Measurements from ENCODE around the gene DENND1A.

DENND1A gene

DNA sequence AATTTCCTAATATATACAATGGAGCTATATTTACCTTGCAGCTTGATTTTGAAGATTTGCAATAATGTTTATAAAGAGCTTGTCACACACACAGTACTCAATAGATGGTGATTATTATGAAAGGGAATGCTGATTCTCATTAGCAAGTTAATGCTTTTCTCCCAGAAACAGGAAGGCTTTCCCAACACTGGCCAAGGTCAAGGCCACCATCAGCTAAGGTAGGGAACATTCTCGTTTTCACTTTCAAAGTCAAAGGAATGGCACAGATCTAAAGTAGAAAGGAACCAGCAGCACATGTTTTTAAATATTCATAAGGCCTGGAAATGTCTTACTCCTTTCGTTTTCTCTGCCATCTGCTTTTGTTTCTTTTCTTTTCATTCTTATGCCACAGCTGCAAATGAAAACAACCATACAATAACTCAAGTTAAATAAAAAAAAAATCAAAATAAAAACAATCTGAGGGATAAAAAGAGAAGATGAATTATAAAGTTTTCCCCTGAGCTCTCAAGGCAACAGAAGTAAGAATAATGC lies 307.1 kb downstream of the DENND1A start:
- Histone ChIP-seq H3K27me3 (no peaks in the 10 kb centered on the region), H3K9me3 (no peaks in the 10 kb centered on the region), H3K27ac (no peak overlapping the region), H3K4me1 (no peaks in the 10 kb centered on the region), H3K36me3 (peaks cover 0 to 12% (median 8%) of the 10 kb centered on the region in 3 donors), H3K4me3 (no peak overlapping the region)
- no peak for TF ChIP-seq CTCF (IDR thresholded peaks at IDR 0.05)
- no peak for DNase-seq
- intact Hi-C loops (cut with DNase I; ENCODE audit: low total_unique reads) = no loop called here

- no peak for TF ChIP-seq CTCF (IDR thresholded peaks at IDR 0.05)
- DNase-seq = no peak
- peaks cover 0 to 3% (median 0%) of the 10 kb centered on the region in 3 donors for H3K36me3 ChIP-seq
- no peak overlapping the region for H3K27ac ChIP-seq
- H3K27me3 ChIP-seq = no peaks in the 10 kb centered on the region
- intact Hi-C loops (cut with DNase I; ENCODE audit: low total_unique reads) = no loop called here
- H3K9me3 ChIP-seq = no peaks in the 10 kb centered on the region
- H3K4me3 ChIP-seq = no peak overlapping the region
- no peaks in the 10 kb centered on the region for H3K4me1 ChIP-seq
These were observed 309.7 kb downstream of the DENND1A start for GRCh38 chr9:123620239-123620638.

DNA sequence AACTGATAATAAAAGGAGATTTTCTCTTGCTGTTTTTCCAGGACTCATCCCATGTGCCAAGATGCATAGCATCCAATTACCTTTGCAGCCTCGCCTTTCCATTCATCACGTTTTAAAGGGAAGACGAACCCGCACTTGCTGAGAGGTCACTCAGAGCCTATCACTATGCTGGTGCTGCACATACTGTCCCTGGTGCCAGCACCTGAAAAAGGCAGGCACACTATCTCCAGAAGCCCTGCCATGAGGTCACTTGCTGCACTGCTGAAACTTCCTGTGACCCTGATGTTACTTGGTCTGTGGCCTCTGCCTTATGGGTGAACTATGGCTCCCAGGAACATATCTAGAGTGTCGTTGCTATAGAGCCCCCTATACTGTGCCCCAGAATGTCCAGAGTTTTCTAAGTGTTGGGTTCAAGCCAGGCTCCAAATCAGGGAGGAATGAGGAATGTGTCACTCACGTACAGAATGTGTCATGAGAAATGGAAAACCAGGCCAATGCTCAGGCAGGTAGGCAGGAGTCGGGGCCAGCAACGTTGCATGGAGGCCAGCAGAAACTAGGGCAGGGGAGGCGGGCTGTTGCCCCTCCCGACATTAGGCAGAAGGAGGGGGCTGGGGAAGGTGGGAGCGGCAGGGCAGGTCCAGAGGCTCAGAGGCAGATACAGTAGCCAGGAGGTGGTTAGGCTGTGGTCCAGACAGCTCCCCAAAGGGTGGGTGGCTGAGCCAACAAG lies 311.8 kb downstream of the DENND1A start:
- Histone ChIP-seq H3K4me1 (no peaks in the 10 kb centered on the region), H3K36me3 (peaks cover 0 to 3% (median 0%) of the 10 kb centered on the region in 3 donors), H3K27ac (no peak overlapping the region), H3K4me3 (no peak overlapping the region), H3K27me3 (no peaks in the 10 kb centered on the region), H3K9me3 (no peaks in the 10 kb centered on the region)
- DNase-seq = no peak
- no peak for TF ChIP-seq CTCF (IDR thresholded peaks at IDR 0.05)
- intact Hi-C loops (cut with DNase I; ENCODE audit: low total_unique reads) = no loop called here

GRCh38 chr9:123617286-123617685 lies 312.6 kb downstream of the DENND1A start:
- intact Hi-C loops (cut with DNase I; ENCODE audit: low total_unique reads) = no loop called here
- no peak for TF ChIP-seq CTCF (IDR thresholded peaks at IDR 0.05)

DNA sequence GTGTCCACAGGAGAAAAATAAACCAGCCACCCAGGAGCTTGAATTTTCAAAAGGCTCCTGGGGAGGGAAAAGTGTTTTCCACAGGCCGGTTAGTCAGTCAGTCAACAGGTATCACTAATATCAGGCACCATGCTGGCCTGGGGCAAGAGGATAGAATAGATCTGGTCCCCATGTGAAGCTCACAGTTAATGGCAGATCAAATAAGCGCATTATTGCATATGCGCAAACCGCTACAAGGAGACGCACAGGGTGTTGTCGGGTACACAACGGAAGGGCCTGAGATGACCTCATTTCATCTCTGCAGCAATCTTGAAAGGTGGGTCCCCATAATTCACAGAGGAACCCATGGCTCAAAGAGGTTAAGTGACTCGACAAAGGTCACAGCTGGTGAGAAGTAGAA lies 313.2 kb downstream of the DENND1A start:
- H3K27ac ChIP-seq = no peak overlapping the region
- H3K36me3 ChIP-seq = peaks cover 0 to 3% (median 0%) of the 10 kb centered on the region in 3 donors
- no peaks in the 10 kb centered on the region for H3K27me3 ChIP-seq
- no peaks in the 10 kb centered on the region for H3K4me1 ChIP-seq
- no peak for TF ChIP-seq CTCF (IDR thresholded peaks at IDR 0.05)
- intact Hi-C loops (cut with DNase I; ENCODE audit: low total_unique reads) = no loop called here
- no peaks in the 10 kb centered on the region for H3K9me3 ChIP-seq
- no peak overlapping the region for H3K4me3 ChIP-seq
- DNase-seq = no peak

More at GRCh38 chr9:123617286-123617685, 312.6 kb downstream of the DENND1A start:
- DNase-seq = no peak
- Histone ChIP-seq H3K9me3 (no peaks in the 10 kb centered on the region), H3K4me3 (no peak overlapping the region), H3K27me3 (no peaks in the 10 kb centered on the region), H3K27ac (no peak overlapping the region), H3K4me1 (no peaks in the 10 kb centered on the region), H3K36me3 (peaks cover 0 to 3% (median 0%) of the 10 kb centered on the region in 3 donors)

Measured in tibial artery (tissue), 4 donors.